ENCODE results near the gene RRAS2.

DNA sequence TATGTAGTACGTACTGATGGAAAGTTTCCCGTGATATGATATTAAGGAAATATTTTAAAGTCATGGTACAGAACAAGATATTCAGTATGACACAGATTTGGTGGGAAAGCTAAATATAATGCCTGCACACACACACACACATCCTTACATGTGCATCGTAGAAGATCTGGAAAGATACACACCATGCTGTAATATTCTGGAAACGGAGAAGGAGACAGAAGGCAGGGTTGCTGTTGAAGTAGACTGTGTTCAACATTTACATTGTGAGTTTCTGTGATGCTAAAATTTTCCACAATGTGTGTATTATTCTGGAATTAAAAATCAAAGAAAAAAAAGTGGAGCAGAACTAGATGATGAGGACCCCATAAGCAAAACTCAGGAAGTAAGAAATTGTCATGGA is 118.0 kb downstream of the RRAS2 start:
- TF ChIP-seq POLR2A (IDR thresholded peaks at IDR 0.05) (no peak), POLR2AphosphoS5 (IDR thresholded peaks at IDR 0.05) (no peak)
- TF ChIP-seq, protein P1, sequence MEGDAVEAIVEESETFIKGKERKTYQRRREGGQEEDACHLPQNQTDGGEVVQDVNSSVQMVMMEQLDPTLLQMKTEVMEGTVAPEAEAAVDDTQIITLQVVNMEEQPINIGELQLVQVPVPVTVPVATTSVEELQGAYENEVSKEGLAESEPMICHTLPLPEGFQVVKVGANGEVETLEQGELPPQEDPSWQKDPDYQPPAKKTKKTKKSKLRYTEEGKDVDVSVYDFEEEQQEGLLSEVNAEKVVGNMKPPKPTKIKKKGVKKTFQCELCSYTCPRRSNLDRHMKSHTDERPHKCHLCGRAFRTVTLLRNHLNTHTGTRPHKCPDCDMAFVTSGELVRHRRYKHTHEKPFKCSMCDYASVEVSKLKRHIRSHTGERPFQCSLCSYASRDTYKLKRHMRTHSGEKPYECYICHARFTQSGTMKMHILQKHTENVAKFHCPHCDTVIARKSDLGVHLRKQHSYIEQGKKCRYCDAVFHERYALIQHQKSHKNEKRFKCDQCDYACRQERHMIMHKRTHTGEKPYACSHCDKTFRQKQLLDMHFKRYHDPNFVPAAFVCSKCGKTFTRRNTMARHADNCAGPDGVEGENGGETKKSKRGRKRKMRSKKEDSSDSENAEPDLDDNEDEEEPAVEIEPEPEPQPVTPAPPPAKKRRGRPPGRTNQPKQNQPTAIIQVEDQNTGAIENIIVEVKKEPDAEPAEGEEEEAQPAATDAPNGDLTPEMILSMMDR (IDR thresholded peaks at IDR 0.05) = no peak

All from transverse colon (tissue), 4 donors.